Measurements from ENCODE around the gene MTF2.

GRCh38 chr1:93083979-93084378 lies 4.9 kb downstream of the MTF2 start:
- TF ChIP-seq CTCF (IDR thresholded peaks at IDR 0.05; ENCODE audit: insufficient read depth, low read depth, low read length) (no peak), EZH2 (IDR thresholded peaks at IDR 0.05; ENCODE audit: insufficient read depth, low read length) (no peak)
